GM19438 (cell line): ENCODE data around the gene LRRC23.
"Not testable (repeated sequence)": the region's sequence is repeated elsewhere in the genome, so short reads cannot be mapped to it uniquely, and the experiment has no call there.

Source experiments
- ATAC-seq: cut with Tn5 transposase; IDR thresholded peaks from one replicate; pipeline ENCODE4 v1.9.1; 2021; ENCODE audit warnings: low read depth; ENCODE audit not compliant: unreplicated experiment

LRRC23 gene

GRCh38 chr12:6872073-6873048, 32.3 kb upstream of the LRRC23 start:
- ATAC-seq: peak; percentile 36

GRCh38 chr12:6873094-6874014, 31.3 kb upstream of the LRRC23 start, which contains the start of gene SPSB2:
Gene SPSB2, minus strand, starts transcription at chr12:6873303. Its CDS starts 402 bp downstream, at chr12:6872901.
- peak; percentile 56 for ATAC-seq

DNA sequence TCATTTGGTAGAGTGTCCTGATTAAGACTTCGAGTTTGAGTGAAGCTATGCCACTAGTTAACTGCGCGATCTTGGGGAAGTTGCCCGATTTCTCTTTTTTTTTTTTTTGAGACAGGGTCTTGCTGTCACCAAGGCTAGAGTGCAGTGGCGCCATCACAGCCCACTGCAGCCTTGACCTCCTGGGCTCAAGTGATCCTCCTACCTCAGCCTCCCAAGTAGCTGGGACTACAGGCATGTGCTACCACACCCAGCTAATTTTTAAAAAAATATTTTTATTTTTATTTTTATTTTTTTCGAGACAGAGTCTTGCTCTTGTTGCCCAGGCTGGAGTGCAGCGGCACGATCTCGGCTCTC, 30.6 kb upstream of the LRRC23 start:
- not testable (repeated sequence) for ATAC-seq

- not testable (repeated sequence) for ATAC-seq
Observed at GRCh38 chr12:6879824-6880223, 24.8 kb upstream of the LRRC23 start.

DNA sequence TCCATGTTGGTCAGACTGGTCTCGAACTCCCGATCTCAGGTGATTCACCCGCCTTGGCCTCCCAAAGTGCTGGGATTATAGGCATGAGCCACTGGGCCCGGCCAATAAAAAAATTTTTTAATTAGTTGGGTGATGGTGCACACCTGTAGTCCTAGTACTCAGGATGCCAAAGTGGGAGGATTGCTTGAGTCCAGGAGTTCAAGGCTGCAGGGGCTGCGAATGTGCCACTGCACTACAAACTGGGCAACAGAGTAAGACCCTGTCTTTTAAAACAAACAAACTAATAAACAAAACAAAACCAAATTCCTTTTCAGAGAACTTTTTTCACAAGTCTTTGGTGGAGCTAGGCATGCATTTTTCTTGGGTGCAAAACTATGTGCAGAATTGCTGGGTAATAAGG, 21.4 kb upstream of the LRRC23 start:
- no peak for ATAC-seq

- no peak for ATAC-seq
Observed at GRCh38 chr12:6883683-6884082, 20.9 kb upstream of the LRRC23 start.

GRCh38 chr12:6884539-6884938, 20.1 kb upstream of the LRRC23 start:
- no peak for ATAC-seq

GRCh38 chr12:6886206-6886999, 18.2 kb upstream of the LRRC23 start:
- not testable (repeated sequence) for ATAC-seq

- ATAC-seq: no peak
Observed at GRCh38 chr12:6887460-6887859, 17.2 kb upstream of the LRRC23 start.

GRCh38 chr12:6888360-6888759, 16.3 kb upstream of the LRRC23 start:
- no peak for ATAC-seq

GRCh38 chr12:6888794-6889193, 15.8 kb upstream of the LRRC23 start:
- not testable (repeated sequence) for ATAC-seq

GRCh38 chr12:6889775-6890573, 14.6 kb upstream of the LRRC23 start:
- not testable (repeated sequence) for ATAC-seq

GRCh38 chr12:6890789-6891645, 13.6 kb upstream of the LRRC23 start:
- ATAC-seq: peak; percentile 93

DNA sequence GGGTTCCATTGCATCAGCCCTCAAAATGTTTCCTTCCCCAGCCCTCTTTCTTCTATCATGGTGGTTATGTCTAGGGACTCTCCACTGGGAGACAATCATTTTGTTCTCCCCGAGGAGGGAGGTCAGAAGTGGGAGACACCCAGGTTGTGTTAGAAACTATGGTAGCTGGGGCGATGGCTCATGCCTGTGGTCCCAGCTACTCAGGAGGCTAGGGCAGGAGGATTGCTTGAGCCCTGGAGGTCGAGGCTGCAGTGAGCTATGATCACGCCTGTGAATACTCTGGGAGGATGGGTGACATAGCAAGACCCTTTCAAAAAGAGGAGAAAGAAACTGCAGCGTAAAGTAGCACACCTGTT, 13.0 kb upstream of the LRRC23 start:
- no peak for ATAC-seq

GRCh38 chr12:6892683-6893082, 11.9 kb upstream of the LRRC23 start:
- not testable (repeated sequence) for ATAC-seq

- ATAC-seq: no peak
Observed at GRCh38 chr12:6894321-6894720, 10.3 kb upstream of the LRRC23 start.

DNA sequence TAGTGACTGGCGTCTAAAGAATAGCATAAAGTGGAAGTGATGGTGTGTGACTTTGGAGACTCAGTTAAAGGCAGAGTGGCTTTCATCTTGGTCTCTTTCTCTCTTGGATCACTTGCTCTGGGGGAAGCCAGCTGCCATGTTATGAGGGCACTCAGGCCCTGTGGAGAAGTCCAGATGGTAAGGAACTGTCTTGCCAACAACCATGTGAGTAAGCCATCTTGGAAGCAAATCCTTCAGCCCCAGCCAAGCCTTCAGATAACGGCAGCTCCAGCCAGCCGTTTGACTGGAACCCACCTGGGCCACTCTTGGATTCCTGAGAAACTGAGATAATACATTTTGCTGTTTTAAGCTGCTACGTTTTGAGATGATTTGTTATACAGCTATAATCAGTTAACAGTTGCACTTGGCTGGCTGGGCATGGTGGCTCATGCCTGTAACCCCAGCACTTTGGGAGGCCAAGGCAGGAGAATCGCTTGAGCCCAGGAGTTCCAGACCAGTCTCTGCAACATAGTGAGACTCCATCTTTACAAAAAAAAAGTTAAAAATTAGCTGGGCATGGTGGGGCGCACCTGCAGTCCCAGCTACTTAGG, 7.7 kb upstream of the LRRC23 start:
- no peak for ATAC-seq

DNA sequence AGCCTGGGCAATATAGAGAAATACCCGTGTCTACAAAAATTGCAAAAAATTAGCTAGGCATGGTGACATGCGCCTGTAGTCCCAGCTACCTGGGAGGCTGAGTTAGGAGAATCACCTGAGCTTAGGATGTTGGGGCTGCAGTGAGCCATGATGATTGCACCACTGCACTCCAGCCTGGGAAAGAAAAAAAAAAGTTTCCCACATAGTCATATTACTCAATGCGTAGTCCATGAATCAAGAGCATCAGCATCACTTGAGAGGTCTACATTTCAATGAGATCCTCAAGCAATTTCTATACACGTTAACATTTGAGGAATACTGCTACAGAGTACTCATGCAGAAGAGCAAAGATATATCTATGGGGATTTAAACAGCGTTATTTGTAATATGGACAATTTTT, 5.2 kb upstream of the LRRC23 start:
- no peak for ATAC-seq
